Gastroesophageal sphincter (tissue), 3 donors: ENCODE data around the gene MVK.

ENCODE experiments used
- POLR2A ChIP-seq, 2 donors: fragments of 450-650 bp; IDR thresholded peaks; one replicate each; pipeline ENCODE4 v1.6.1; 2017; ENCODE audit warnings: antibody characterized with exemption in 2 of 2, mild to moderate bottlenecking in 2 of 2, moderate library complexity in 1 of 2
- POLR2AphosphoS5 ChIP-seq: sonication (generic); formaldehyde crosslinking; IDR thresholded peaks from one replicate; pipeline ENCODE4 v1.6.1; 2017; ENCODE audit warnings: antibody characterized with exemption
- TF ChIP-seq, protein P1 (sequence below), 4 experiments: fragments of 200-600 bp in 2 of 4; fragments of 450-650 bp in 2 of 4; sonication (generic) in 1 of 4; IDR thresholded peaks; one replicate each; pipeline ENCODE4 v1.5.1; 2017 to 2019; ENCODE audit warnings: antibody characterized with exemption in 4 of 4, mild to moderate bottlenecking in 2 of 4, moderate library complexity in 2 of 4

DNA sequence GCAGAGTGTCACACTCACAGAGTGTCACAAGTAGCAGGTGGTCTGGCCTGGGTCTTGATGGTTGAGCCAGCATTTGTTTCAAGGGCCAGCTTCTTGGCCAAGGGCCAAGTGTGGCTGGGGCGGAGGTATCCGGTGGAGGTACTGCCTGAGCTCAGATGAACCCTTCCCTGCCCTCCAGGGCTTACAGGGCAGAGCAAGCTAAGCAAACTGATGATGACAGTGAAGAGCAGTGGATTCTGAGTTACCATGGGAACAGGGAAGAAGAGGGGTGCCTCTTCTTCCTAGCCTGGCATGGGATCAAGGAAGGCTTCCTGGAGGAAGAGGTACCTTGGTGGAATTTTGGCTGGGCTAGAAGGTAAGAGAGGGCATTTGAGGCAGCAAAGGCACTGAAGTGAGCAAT lies 35.7 kb downstream of the MVK start:
- TF ChIP-seq, protein P1, sequence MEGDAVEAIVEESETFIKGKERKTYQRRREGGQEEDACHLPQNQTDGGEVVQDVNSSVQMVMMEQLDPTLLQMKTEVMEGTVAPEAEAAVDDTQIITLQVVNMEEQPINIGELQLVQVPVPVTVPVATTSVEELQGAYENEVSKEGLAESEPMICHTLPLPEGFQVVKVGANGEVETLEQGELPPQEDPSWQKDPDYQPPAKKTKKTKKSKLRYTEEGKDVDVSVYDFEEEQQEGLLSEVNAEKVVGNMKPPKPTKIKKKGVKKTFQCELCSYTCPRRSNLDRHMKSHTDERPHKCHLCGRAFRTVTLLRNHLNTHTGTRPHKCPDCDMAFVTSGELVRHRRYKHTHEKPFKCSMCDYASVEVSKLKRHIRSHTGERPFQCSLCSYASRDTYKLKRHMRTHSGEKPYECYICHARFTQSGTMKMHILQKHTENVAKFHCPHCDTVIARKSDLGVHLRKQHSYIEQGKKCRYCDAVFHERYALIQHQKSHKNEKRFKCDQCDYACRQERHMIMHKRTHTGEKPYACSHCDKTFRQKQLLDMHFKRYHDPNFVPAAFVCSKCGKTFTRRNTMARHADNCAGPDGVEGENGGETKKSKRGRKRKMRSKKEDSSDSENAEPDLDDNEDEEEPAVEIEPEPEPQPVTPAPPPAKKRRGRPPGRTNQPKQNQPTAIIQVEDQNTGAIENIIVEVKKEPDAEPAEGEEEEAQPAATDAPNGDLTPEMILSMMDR (IDR thresholded peaks at IDR 0.05): no peak
- TF ChIP-seq POLR2AphosphoS5: no peak
- no peak for TF ChIP-seq POLR2A (IDR thresholded peaks at IDR 0.05)
